Muscle of leg (tissue), 11 donors: ENCODE data around the gene TNC. TPM values are rescaled to one million over a fixed set of nuclear protein-coding genes. Genes with fewer than 3 reads are reported as not detected.

Experiments
- DNase-seq: peaks from one replicate; pipeline ENCODE4 v3.0.0; 2013
- H3K27ac ChIP-seq: one replicate; pipeline ENCODE4 v1.5.1; 2013; ENCODE audit warnings: mild to moderate bottlenecking, low read length, control low read depth
- H3K27me3 ChIP-seq: one replicate; pipeline ENCODE4 v1.6.1; 2013; ENCODE audit warnings: low read length; ENCODE audit not compliant: control insufficient read depth, insufficient read depth
- H3K36me3 ChIP-seq: one replicate; pipeline ENCODE4 v1.6.1; 2013; ENCODE audit warnings: low read length; ENCODE audit not compliant: control insufficient read depth, insufficient read depth
- H3K4me1 ChIP-seq: one replicate; pipeline ENCODE4 v1.6.1; 2013; ENCODE audit warnings: low read length; ENCODE audit not compliant: control insufficient read depth, insufficient read depth
- H3K4me3 ChIP-seq: one replicate; pipeline ENCODE4 v1.5.1; 2013; ENCODE audit warnings: low read length, control low read depth
- H3K9me3 ChIP-seq: replicated peaks from 2 replicates; pipeline ENCODE4 v1.6.1; 2013; ENCODE audit warnings: low read depth, low read length; ENCODE audit not compliant: control insufficient read depth
- WGBS: methylation state at CpG from one replicate; pipeline ENCODE4 v1.1.5; 2013; ENCODE audit warnings: missing lambda C conversion rate; ENCODE audit not compliant: insufficient coverage; 5-methylcytosine and 5-hydroxymethylcytosine counted together
- polyA plus RNA-seq, 8 donors: library from polyadenylated mRNA; unstranded; fragments of 120-200 nt; gene quantifications; one replicate each; pipeline versions ENCODE4 v1.2.1 to v1.2.3, GENCODE V29; 2013; ENCODE audit warnings: inconsistent platforms in 1 of 8, low replicate concordance in 1 of 8; ENCODE audit not compliant: insufficient read length in 8 of 8, insufficient read depth in 1 of 8
- total RNA-seq: library from RNA; stranded (reverse); fragments of 120-200 nt; gene quantifications from one replicate; pipeline ENCODE4 v1.2.4, GENCODE V29; 2013

Gene TNC
- total and polyA plus RNA-seq, 9 donors: 28.4 to 129 (median 47.0) TPM

- H3K27ac ChIP-seq: peak overlapping the region; percentile 88
Observed at GRCh38 chr9:115118879-115119218, 892 bp upstream of the TNC start.

GRCh38 chr9:115116421-115117284, 1.3 kb downstream of the TNC start:
- H3K36me3 ChIP-seq: no peaks in the 10 kb centered on the region
- no peak overlapping the region for H3K27ac ChIP-seq
- no peak for DNase-seq
- 38% methylated on average over 2 of the region's 8 CpGs for WGBS
- H3K27me3 ChIP-seq: peaks cover 11% of the 10 kb centered on the region
- H3K9me3 ChIP-seq: no peaks in the 10 kb centered on the region
- H3K4me3 ChIP-seq: peak overlapping the region; percentile 0
- H3K4me1 ChIP-seq: peaks cover 23% of the 10 kb centered on the region

More at GRCh38 chr9:115118879-115119218, 892 bp upstream of the TNC start:
- WGBS: 0% methylated on average over 1 of the region's 8 CpGs
- peaks cover 26% of the 10 kb centered on the region for H3K4me1 ChIP-seq
- peak; percentile 90 for DNase-seq
- no peaks in the 10 kb centered on the region for H3K9me3 ChIP-seq
- H3K4me3 ChIP-seq: peak overlapping the region; percentile 25
- H3K36me3 ChIP-seq: no peaks in the 10 kb centered on the region
- peaks cover 11% of the 10 kb centered on the region for H3K27me3 ChIP-seq

GRCh38 chr9:115115924-115116323, 2.0 kb downstream of the TNC start:
- no CpG with 5 or more reads among the region's 1 CpG for WGBS
- Histone ChIP-seq H3K27me3 (peaks cover 11% of the 10 kb centered on the region), H3K27ac (no peak overlapping the region), H3K4me3 (no peak overlapping the region), H3K4me1 (peaks cover 23% of the 10 kb centered on the region), H3K9me3 (no peaks in the 10 kb centered on the region), H3K36me3 (no peaks in the 10 kb centered on the region)
- no peak for DNase-seq

GRCh38 chr9:115115117-115115880, 2.7 kb downstream of the TNC start:
- peaks cover 11% of the 10 kb centered on the region for H3K27me3 ChIP-seq
- WGBS: 71% methylated on average over 2 of the region's 2 CpGs
- H3K4me3 ChIP-seq: no peak overlapping the region
- H3K9me3 ChIP-seq: no peaks in the 10 kb centered on the region
- H3K27ac ChIP-seq: no peak overlapping the region
- H3K36me3 ChIP-seq: no peaks in the 10 kb centered on the region
- DNase-seq: no peak
- H3K4me1 ChIP-seq: peaks cover 23% of the 10 kb centered on the region

GRCh38 chr9:115114546-115114945, 3.4 kb downstream of the TNC start:
- Histone ChIP-seq H3K36me3 (no peaks in the 10 kb centered on the region), H3K27me3 (peaks cover 11% of the 10 kb centered on the region), H3K4me1 (peaks cover 23% of the 10 kb centered on the region), H3K27ac (no peak overlapping the region), H3K9me3 (no peaks in the 10 kb centered on the region), H3K4me3 (no peak overlapping the region)
- no peak for DNase-seq
- no CpG with 5 or more reads among the region's 2 CpGs for WGBS

GRCh38 chr9:115114084-115114483, 3.9 kb downstream of the TNC start:
- Histone ChIP-seq H3K4me3 (no peak overlapping the region), H3K36me3 (no peaks in the 10 kb centered on the region), H3K9me3 (no peaks in the 10 kb centered on the region), H3K4me1 (peaks cover 23% of the 10 kb centered on the region), H3K27ac (no peak overlapping the region), H3K27me3 (peaks cover 11% of the 10 kb centered on the region)
- no peak for DNase-seq
- 58% methylated on average over 3 of the region's 4 CpGs for WGBS

GRCh38 chr9:115111874-115112273, 6.1 kb downstream of the TNC start:
- Histone ChIP-seq H3K27ac (no peak overlapping the region), H3K27me3 (peaks cover 5% of the 10 kb centered on the region), H3K9me3 (no peaks in the 10 kb centered on the region), H3K4me1 (peaks cover 7% of the 10 kb centered on the region), H3K36me3 (no peaks in the 10 kb centered on the region), H3K4me3 (no peak overlapping the region)
- peak; percentile 66 for DNase-seq
- 55% methylated on average over 2 of the region's 4 CpGs for WGBS

- no peak for DNase-seq
- H3K9me3 ChIP-seq: no peaks in the 10 kb centered on the region
- no peak overlapping the region for H3K4me3 ChIP-seq
- no peaks in the 10 kb centered on the region for H3K36me3 ChIP-seq
- no peaks in the 10 kb centered on the region for H3K27me3 ChIP-seq
- peaks cover under 1% of the 10 kb centered on the region for H3K4me1 ChIP-seq
- no CpG with 5 or more reads among the region's 1 CpG for WGBS
- no peak overlapping the region for H3K27ac ChIP-seq
Observed at GRCh38 chr9:115109486-115109885, 8.5 kb downstream of the TNC start.

GRCh38 chr9:115107701-115108100, 10.3 kb downstream of the TNC start:
- Histone ChIP-seq H3K27ac (no peak overlapping the region), H3K9me3 (no peaks in the 10 kb centered on the region), H3K4me1 (no peaks in the 10 kb centered on the region), H3K36me3 (no peaks in the 10 kb centered on the region), H3K4me3 (no peak overlapping the region), H3K27me3 (no peaks in the 10 kb centered on the region)
- no peak for DNase-seq
- 74% methylated on average over 2 of the region's 2 CpGs for WGBS

- Histone ChIP-seq H3K4me1 (no peaks in the 10 kb centered on the region), H3K27ac (no peak overlapping the region), H3K9me3 (no peaks in the 10 kb centered on the region), H3K27me3 (no peaks in the 10 kb centered on the region), H3K4me3 (no peak overlapping the region), H3K36me3 (no peaks in the 10 kb centered on the region)
- WGBS: no CpG with 5 or more reads among the region's 2 CpGs
- no peak for DNase-seq
Observed at GRCh38 chr9:115106642-115107041, 11.3 kb downstream of the TNC start.
